Measurements from ENCODE around the gene SVBP. TPM values are rescaled to one million over a fixed set of nuclear protein-coding genes. Genes with fewer than 3 reads are reported as not detected.
"Not testable (repeated sequence)": the region's sequence is repeated elsewhere in the genome, so short reads cannot be mapped to it uniquely, and the experiment has no call there.

The SVBP gene
- polyA plus RNA-seq, 3 donors = 64.1 to 68.3 (median 64.4) TPM

GRCh38 chr1:42815941-42816584, 1.1 kb downstream of the SVBP start:
- no peak for DNase-seq

- not testable (repeated sequence) for DNase-seq
Measured at GRCh38 chr1:42814815-42815214, 2.4 kb downstream of the SVBP start.

- DNase-seq = no peak
Measured at GRCh38 chr1:42807056-42807668, 10.0 kb downstream of the SVBP start.

- DNase-seq = no peak
Measured at GRCh38 chr1:42806593-42806992, 10.6 kb downstream of the SVBP start.

- no peak for DNase-seq
Measured at GRCh38 chr1:42806171-42806570, 11.0 kb downstream of the SVBP start.

GRCh38 chr1:42801832-42802473, 15.2 kb downstream of the SVBP start:
- DNase-seq = no peak

GRCh38 chr1:42797979-42798378, 19.2 kb downstream of the SVBP start:
- DNase-seq = no peak

GRCh38 chr1:42797414-42797813, 19.8 kb downstream of the SVBP start:
- no peak for DNase-seq

- DNase-seq = no peak
Measured at GRCh38 chr1:42793824-42794223, 23.4 kb downstream of the SVBP start.

GRCh38 chr1:42788021-42788420, 29.2 kb downstream of the SVBP start:
- no peak for DNase-seq

- no peak for DNase-seq
Measured at GRCh38 chr1:42786097-42786496, 31.1 kb downstream of the SVBP start.

GRCh38 chr1:42784946-42785693, 32.1 kb downstream of the SVBP start, which contains the start of gene TMEM269:
Gene TMEM269, plus strand, starts transcription at chr1:42784991. Its CDS starts 4,903 bp downstream, at chr1:42789894.
- no peak for DNase-seq

GRCh38 chr1:42784547-42784945, 32.7 kb downstream of the SVBP start:
- DNase-seq = no peak

- no peak for DNase-seq
Measured at GRCh38 chr1:42783092-42783491, 34.1 kb downstream of the SVBP start.

GRCh38 chr1:42780176-42780575, 37.0 kb downstream of the SVBP start:
- no peak for DNase-seq

GRCh38 chr1:42779725-42780124, 37.5 kb downstream of the SVBP start:
- no peak for DNase-seq

GRCh38 chr1:42777852-42778251, 39.3 kb downstream of the SVBP start:
- no peak for DNase-seq

- DNase-seq = no peak
Measured at GRCh38 chr1:42776502-42776901, 40.7 kb downstream of the SVBP start.

- no peak for DNase-seq
Measured at GRCh38 chr1:42774928-42775526, 42.2 kb downstream of the SVBP start.

GRCh38 chr1:42773420-42773819, 43.8 kb downstream of the SVBP start:
- no peak for DNase-seq

GRCh38 chr1:42769811-42770210, 47.4 kb downstream of the SVBP start:
- DNase-seq = no peak

GRCh38 chr1:42768172-42768571, 49.0 kb downstream of the SVBP start:
- DNase-seq = no peak
